SK-N-SH treated with all-trans-retinoic acid at 6 μM for 48 hours (cell line): ENCODE measurements around the gene DSN1.

ENCODE experiments used
- ATAC-seq: fragments of 200-7000 bp; cut with Tn5 transposase; 3 replicates; pipeline ENCODE4 v1.9.1; 2020; ENCODE audit warnings: mild to moderate bottlenecking, moderate library complexity
- BACH2 ChIP-seq: fragments of 250-450 bp; sonication (Bioruptor Pico); IDR thresholded peaks from 2 replicates; pipeline ENCODE4 v1.9.0; 2021; ENCODE audit warnings: mild to moderate bottlenecking, borderline replicate concordance
- CSDC2 ChIP-seq: fragments of 250-450 bp; sonication (Bioruptor Pico); IDR thresholded peaks from 2 replicates; pipeline ENCODE4 v1.5.0; 2020; ENCODE audit warnings: mild to moderate bottlenecking, moderate library complexity
- CSRNP3 ChIP-seq: fragments of 250-450 bp; sonication (Bioruptor Pico); IDR thresholded peaks from 2 replicates; pipeline ENCODE4 v1.5.1; 2021; ENCODE audit warnings: mild to moderate bottlenecking, moderate library complexity
- ESRRG ChIP-seq: fragments of 250-450 bp; sonication (Bioruptor Pico); IDR thresholded peaks from 2 replicates; pipeline ENCODE4 v1.6.1; 2021; ENCODE audit warnings: mild to moderate bottlenecking
- GLIS3 ChIP-seq: fragments of 250-450 bp; sonication (Bioruptor Pico); IDR thresholded peaks from 2 replicates; pipeline ENCODE4 v1.5.0; 2020; ENCODE audit warnings: mild to moderate bottlenecking, moderate library complexity
- ISL1 ChIP-seq: fragments of 250-450 bp; sonication (Bioruptor Pico); IDR thresholded peaks from 2 replicates; pipeline ENCODE4 v2.1.2; 2022; ENCODE audit warnings: mild to moderate bottlenecking, moderate library complexity
- OSR1 ChIP-seq: fragments of 250-450 bp; sonication (Bioruptor Pico); IDR thresholded peaks from 2 replicates; pipeline ENCODE4 v1.8.0; 2022; ENCODE audit warnings: moderate library complexity, mild to moderate bottlenecking, inconsistent platforms
- POU6F1 ChIP-seq: fragments of 250-450 bp; sonication (Bioruptor Pico); IDR thresholded peaks from 2 replicates; pipeline ENCODE4 v1.8.0; 2021; ENCODE audit warnings: low read depth, mild to moderate bottlenecking, moderate library complexity, borderline replicate concordance
- PPARA ChIP-seq: fragments of 250-450 bp; sonication (Bioruptor Pico); IDR thresholded peaks from 2 replicates; pipeline ENCODE4 v1.5.0; 2020; ENCODE audit warnings: mild to moderate bottlenecking, borderline replicate concordance
- RARB ChIP-seq: fragments of 250-450 bp; sonication (Bioruptor Pico); IDR thresholded peaks from 2 replicates; pipeline ENCODE4 v1.8.0; 2021; ENCODE audit warnings: mild to moderate bottlenecking, moderate library complexity
- SNAI2 ChIP-seq: fragments of 250-450 bp; sonication (Bioruptor Pico); IDR thresholded peaks from 2 replicates; pipeline ENCODE4 v1.5.0; 2020; ENCODE audit warnings: mild to moderate bottlenecking, moderate library complexity
- TCF4 ChIP-seq: fragments of 250-450 bp; sonication (Bioruptor Pico); IDR thresholded peaks from 2 replicates; pipeline ENCODE4 v1.8.0; 2021; ENCODE audit warnings: mild to moderate bottlenecking, moderate library complexity, borderline replicate concordance
- TOX ChIP-seq: fragments of 250-450 bp; sonication (Bioruptor Pico); IDR thresholded peaks from 2 replicates; pipeline ENCODE4 v1.8.0; 2021; ENCODE audit warnings: mild to moderate bottlenecking, moderate library complexity, borderline replicate concordance
- TSHZ2 ChIP-seq: fragments of 250-450 bp; sonication (Bioruptor Pico); IDR thresholded peaks from 2 replicates; pipeline ENCODE4 v1.5.0; 2020; ENCODE audit warnings: mild to moderate bottlenecking, moderate library complexity
- ZC3H10 ChIP-seq: fragments of 250-450 bp; sonication (Bioruptor Pico); IDR thresholded peaks from 2 replicates; pipeline ENCODE4 v1.5.1; 2021; ENCODE audit warnings: mild to moderate bottlenecking, moderate library complexity
- ZFP3 ChIP-seq: fragments of 250-450 bp; sonication (Bioruptor Pico); IDR thresholded peaks from 2 replicates; pipeline ENCODE4 v1.5.0; 2020; ENCODE audit warnings: mild to moderate bottlenecking, moderate library complexity
- ZFP30 ChIP-seq: fragments of 450-650 bp; formaldehyde crosslinking; IDR thresholded peaks from 2 replicates; pipeline ENCODE4 v1.5.0; 2022; ENCODE audit warnings: mild to moderate bottlenecking, moderate library complexity
- ZNF565 ChIP-seq: fragments of 450-650 bp; formaldehyde crosslinking; conservative IDR thresholded peaks from 2 replicates; pipeline ENCODE4 v1.5.0; 2020; ENCODE audit warnings: low read depth, mild to moderate bottlenecking, moderate library complexity
- ZNF70 ChIP-seq: fragments of 450-650 bp; formaldehyde crosslinking; IDR thresholded peaks from 2 replicates; pipeline ENCODE4 v1.5.0; 2020; ENCODE audit warnings: mild to moderate bottlenecking, moderate library complexity
- ZNF8 ChIP-seq: fragments of 450-650 bp; formaldehyde crosslinking; IDR thresholded peaks from 2 replicates; pipeline ENCODE4 v1.5.0; 2020; ENCODE audit warnings: mild to moderate bottlenecking, moderate library complexity

DSN1 gene

GRCh38 chr20:36756496-36756895 lies 17.1 kb downstream of the DSN1 start (continued):
- TF ChIP-seq CSRNP3 = no peak

GRCh38 chr20:36754656-36755222 lies 18.8 kb downstream of the DSN1 start:
- TF ChIP-seq CSDC2 (CRISPR knock-in tag) (no peak), ZNF70 (no peak), TOX (CRISPR knock-in tag) (no peak), TSHZ2 (CRISPR knock-in tag) (no peak), BACH2 (no peak), POU6F1 (no peak), ISL1 (CRISPR knock-in tag) (no peak), RARB (CRISPR knock-in tag) (no peak), ZFP30 (CRISPR knock-in tag) (no peak), TCF4 (CRISPR knock-in tag) (no peak), ZNF565 (CRISPR knock-in tag) (no peak), GLIS3 (CRISPR knock-in tag) (no peak), OSR1 (CRISPR knock-in tag) (no peak), ZFP3 (CRISPR knock-in tag) (no peak)
- ATAC-seq = peak; percentile 99

- TF ChIP-seq ESRRG (CRISPR knock-in tag) (no peak), POU6F1 (no peak), TSHZ2 (CRISPR knock-in tag) (no peak), PPARA (CRISPR knock-in tag) (no peak), SNAI2 (CRISPR knock-in tag) (no peak), RARB (CRISPR knock-in tag) (no peak), ZNF8 (CRISPR knock-in tag) (no peak), ZFP30 (CRISPR knock-in tag) (no peak), TCF4 (CRISPR knock-in tag) (no peak), ZFP3 (CRISPR knock-in tag) (no peak), ZC3H10 (CRISPR knock-in tag) (no peak), CSDC2 (CRISPR knock-in tag) (no peak), ZNF70 (no peak)
- TF ChIP-seq, all 23 proteins: peak for 0
- no peak for ATAC-seq
These were observed 21.0 kb downstream of the DSN1 start for GRCh38 chr20:36752582-36752981.
